ENCODE measurements around the gene LRP8.

Gene LRP8

DNA sequence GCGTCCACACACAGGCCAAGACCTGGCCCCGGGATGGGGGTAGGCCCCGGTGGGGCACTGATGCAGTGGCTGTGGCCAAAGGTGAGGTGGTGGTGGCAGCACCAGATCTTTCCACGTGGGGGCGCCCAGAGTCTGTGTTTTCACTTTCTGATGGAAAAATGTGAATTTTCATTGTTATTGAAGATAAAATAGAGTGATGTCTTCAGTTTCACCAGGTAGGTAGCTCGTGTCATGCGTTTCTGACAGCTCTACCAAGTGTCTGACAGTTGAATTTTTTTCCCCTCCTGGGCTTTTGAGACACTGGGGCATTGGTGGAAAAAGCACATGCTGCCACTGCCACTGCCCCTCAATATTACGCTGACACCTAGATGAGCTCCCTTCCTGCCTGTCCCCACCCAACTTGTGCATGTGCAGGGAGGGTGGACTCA is 49.6 kb downstream of the LRP8 start:
- no peak for DNase-seq (ENCODE audit: low read depth, low spot score)
- H3K4me3 ChIP-seq (ENCODE audit: low read length), result no peak overlapping the region

DNA sequence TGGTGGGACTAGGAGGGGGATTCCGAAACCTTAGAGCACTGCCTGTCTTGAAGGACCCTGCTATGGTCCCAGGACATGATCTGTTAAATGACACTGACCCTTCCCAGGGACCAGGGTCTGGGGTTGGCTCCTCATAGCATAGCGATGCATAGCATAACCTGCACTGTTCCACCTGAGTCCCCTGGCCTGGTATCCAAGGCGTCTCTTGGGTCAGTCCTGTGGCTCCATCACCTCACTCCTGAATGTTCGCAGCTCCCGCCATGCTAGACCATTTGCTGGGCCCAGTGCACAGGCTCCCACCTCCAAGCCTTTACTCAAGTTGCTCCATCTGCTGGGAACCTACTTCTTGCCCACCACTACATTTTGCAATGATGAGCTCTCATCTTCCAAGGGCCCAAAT is 50.5 kb downstream of the LRP8 start:
- DNase-seq (ENCODE audit: low read depth, low spot score), result no peak
- no peak overlapping the region for H3K4me3 ChIP-seq (ENCODE audit: low read length)

DNA sequence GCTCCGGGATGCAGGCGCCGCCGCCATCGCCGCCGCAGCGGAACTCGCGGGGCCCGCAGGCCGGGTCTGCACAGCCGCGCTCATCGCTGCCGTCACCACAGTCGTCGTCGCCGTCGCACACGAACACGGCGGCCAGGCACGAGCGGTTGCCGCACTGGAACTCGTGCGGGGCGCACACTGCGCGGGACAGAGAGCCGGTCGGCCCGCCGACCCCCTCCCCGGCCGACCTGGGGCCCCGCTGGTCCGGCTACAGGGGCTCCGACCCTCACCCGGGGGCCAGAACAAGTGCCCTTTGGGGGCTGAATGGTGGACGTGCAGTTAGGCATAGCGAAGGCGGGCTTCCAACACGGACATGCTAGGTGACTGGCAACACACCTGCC is 51.0 kb downstream of the LRP8 start:
- H3K4me3 ChIP-seq (ENCODE audit: low read length), result no peak overlapping the region
- no peak for DNase-seq (ENCODE audit: low read depth, low spot score)

DNA sequence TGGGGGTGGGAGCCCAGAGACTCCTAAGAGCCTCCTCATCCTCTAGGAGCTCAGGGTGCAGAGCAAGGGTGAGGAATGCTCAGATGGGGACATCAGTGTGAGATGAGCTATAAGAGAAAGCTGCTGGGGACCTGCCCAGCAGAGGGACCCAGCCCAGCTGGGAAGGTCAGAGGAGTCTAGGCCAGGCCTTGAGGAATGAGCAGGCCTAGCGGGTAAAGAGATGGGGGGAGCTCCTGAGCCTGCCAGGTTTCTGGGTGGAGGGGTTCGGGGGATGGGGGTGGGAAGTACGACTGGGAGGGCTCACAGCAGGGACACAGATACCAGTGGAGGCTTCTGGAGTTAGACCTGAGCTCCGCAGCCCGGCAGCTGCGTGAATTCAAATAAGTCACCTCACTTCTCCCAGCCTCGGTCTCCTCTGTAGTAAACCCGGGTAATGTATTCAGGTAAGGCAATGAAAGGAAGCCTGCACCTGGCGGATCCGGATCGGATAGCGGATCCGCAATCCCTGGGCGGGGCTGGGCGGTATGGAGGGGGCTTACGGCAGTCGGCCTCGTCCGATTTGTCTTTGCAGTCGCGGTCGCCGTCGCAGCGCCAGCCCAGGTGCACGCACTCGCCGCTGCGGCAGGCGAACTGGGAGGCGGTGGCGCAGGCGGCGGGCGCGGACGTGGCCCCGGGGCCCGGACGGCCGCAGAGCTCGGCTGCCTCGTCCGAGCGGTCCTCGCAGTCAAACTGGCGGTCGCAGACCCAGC is 51.5 kb downstream of the LRP8 start:
- H3K4me3 ChIP-seq (ENCODE audit: low read length), result no peak overlapping the region
- DNase-seq (ENCODE audit: low read depth, low spot score), result no peak

DNA sequence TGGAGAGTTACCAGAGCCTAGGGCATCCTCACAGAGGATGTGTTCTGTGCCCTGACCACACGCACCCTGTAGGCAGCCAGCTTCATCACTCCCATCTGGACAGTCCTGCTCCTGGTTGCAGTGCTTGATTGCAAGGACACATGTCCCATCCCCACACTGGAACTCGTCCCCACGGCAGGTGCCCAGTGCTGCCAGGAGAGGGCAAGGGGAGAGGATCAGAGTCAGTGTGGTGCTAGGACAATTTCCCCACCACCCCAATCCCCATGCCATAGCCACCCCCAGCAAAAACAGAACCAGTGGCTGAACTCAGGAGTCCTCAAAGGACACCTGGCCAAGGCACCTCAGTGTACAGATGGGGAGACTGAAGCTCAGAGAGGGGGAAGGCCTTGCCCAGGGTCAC is 52.3 kb downstream of the LRP8 start:
- no peak for DNase-seq (ENCODE audit: low read depth, low spot score)
- no peak overlapping the region for H3K4me3 ChIP-seq (ENCODE audit: low read length)

DNA sequence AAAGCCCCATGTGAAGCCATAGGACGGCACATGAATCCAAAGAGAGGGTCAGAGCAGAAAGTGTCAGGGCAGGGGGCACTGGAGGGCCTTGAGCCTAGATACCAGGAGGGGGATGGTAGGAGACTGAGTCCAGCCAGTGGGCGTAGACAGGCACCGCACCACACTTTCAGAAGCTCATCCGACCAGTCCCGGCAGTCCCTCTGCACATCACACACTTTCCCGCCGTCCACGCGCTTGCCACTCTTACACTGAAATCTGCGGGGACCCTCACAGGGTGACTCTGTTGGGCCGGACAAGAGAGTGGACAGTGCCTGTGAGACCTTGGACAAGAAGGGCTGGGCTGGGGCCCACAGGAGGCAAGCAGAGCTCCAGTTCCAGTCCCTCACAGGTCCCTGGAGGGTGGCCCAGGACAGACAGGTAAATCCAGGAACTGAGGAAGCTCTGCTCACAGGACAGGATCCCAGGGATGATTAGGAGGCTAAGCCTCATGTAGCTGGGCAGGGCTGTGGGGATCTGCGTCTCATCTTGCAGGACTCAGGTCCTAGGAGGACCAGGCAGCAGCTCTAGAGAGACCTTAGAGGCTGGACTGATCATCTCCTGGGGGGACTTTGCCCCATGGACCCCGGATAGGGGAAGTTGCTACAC is 53.2 kb downstream of the LRP8 start:
- DNase-seq (ENCODE audit: low read depth, low spot score), result no peak
- no peak overlapping the region for H3K4me3 ChIP-seq (ENCODE audit: low read length)

DNA sequence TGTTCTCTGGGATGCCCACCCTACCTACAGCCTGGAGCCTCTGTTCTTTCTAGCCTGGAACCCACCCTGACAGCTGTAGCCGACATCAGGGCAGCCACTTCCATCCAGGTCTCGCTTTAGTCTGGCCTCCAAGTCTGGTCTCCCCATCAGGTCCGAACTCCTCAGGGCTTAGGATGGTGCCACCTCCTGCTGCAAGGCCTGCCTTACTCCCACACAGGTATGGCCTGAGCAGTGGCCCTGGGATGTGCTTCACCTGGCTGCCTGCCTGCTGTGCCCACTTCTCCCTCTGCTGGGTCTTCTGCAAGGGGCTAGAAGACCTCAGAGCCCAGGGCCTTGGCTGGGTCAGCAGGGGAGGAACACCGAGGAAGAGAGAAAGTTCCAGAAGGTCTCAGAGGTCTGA is 53.8 kb downstream of the LRP8 start:
- DNase-seq (ENCODE audit: low read depth, low spot score), result no peak
- no peak overlapping the region for H3K4me3 ChIP-seq (ENCODE audit: low read length)

DNA sequence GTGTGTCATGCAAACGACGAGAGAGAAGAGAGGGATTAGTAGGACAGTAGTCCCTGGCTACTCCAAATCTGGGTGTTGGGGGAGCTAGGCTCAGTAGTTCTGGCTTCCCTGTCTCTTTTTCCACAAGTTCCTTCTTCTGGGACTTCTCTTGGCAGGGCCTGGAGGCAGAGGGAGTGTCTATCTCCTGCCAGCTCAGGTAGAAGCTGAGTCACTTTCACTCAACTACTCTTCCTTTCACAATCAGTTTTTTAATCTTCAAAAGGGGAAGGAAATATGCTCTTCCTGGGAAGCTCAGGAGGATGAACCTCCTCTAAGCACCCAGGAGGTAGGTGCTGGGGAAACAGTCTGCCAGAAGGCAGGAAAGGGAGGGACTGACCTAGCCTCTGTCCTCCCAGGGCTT is 54.3 kb downstream of the LRP8 start:
- no peak for DNase-seq (ENCODE audit: low read depth, low spot score)
- no peak overlapping the region for H3K4me3 ChIP-seq (ENCODE audit: low read length)

DNA sequence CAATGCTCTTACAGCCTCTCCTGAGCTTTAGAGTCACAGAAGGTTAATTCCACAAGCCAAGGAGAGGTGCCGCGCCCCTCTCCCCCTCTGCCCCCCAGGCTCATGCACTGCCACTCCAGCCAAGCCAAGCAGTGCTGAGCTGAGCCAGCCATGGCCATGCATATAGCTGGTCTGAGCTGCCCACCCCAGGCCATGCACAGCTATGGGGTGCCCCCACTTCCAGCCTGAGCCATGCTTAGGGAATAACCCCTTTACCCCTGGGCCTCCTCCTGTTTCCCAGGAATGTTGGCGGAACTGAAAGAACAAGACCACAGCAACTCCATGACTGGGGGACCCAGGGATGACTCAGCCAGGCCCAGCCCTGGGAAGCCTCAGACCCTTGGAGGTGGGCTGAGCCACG is 55.5 kb downstream of the LRP8 start:
- no peak overlapping the region for H3K4me3 ChIP-seq (ENCODE audit: low read length)
- DNase-seq (ENCODE audit: low read depth, low spot score), result no peak

DNA sequence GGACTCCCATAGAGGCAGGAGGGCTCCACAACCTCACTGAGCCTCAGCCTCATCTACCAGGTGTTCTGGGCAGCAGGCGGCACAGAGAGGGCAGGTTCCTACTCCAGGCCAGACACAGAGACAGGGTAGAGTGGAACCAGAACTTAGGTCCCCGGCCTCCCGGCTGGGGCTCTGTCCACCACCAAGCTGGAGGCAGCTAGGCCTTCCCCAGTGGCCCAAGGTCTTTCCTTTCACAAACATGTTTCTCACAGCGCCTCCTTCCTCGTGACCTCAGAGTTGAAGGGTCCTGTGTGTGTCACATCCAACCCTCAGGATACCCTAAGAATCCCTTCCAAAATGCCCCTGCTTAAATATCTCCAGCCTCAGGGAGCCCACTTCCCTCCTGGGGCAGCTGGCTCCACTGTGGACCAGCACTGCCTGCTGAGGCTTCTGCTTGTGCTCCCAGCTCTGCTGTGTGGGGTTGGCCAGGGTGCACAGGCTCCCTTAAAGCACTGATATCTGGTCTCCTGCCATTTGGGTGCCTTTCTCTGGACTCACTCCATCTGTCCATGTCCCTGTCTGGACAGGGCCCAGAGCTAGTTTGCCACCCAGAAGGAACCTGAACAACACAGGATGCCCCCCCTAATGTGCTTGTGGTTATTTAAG is 56.3 kb downstream of the LRP8 start:
- no peak overlapping the region for H3K4me3 ChIP-seq (ENCODE audit: low read length)
- no peak for DNase-seq (ENCODE audit: low read depth, low spot score)

DNA sequence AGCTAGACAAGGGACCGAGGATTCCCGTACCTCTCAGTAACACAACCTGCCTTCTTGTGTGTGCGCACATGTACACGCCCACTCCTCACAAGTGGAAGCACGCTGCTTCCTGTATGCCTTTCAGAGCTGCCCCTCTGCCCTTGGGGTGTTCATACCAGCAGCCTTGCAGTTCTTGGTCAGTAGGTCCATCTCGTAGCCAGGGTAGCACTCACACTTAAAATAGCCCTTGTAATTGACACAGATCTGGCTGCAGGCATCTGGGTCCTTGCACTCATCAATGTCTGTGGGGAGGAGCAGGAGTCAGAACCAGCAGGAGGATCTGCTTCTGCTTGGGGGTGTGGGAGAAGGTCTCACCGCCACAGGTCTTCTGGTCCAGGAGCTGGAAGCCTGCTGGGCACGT is 57.0 kb downstream of the LRP8 start:
- H3K4me3 ChIP-seq (ENCODE audit: low read length), result no peak overlapping the region
- DNase-seq (ENCODE audit: low read depth, low spot score), result no peak

DNA sequence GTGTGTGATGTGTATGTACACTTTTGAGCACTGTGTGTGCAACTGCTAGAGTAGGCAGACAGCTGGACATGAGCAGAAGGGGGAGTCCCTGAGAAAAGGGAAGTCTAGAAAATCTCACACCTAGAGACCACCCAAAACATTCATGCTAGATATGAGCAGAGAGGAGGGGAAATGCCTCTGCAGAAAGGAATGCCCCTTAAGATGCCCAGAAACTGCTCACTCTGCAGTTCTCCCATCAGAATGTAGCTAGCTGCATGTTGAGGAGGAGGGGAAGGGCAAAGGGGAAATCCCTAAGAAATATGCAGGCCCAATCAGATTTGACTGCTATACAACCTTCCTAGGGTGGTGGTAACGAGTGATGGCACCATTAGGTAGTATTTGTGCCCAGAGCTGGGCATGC is 57.8 kb downstream of the LRP8 start:
- DNase-seq (ENCODE audit: low read depth, low spot score), result no peak
- no peak overlapping the region for H3K4me3 ChIP-seq (ENCODE audit: low read length)

DNA sequence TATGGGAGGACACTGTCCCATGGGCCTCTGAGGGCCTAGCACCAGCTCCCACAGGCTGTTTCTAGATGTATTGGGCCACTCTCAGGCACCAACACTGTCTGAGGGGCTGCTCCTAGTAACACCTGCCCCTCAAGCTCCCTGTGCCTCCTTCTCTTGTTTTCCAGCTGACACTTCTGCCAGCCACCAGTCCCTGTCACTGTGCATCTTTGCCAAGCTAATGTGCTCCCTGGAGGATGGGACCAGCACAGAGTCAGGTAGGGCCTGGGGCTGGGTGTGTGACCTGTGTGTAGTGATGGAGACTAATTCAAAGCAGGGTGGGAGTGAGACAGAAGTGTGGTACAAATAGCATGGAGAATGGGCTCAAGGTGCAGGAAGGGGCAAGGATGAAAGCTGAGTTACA is 60.1 kb downstream of the LRP8 start:
- no peak for DNase-seq (ENCODE audit: low read depth, low spot score)
- H3K4me3 ChIP-seq (ENCODE audit: low read length), result no peak overlapping the region

DNA sequence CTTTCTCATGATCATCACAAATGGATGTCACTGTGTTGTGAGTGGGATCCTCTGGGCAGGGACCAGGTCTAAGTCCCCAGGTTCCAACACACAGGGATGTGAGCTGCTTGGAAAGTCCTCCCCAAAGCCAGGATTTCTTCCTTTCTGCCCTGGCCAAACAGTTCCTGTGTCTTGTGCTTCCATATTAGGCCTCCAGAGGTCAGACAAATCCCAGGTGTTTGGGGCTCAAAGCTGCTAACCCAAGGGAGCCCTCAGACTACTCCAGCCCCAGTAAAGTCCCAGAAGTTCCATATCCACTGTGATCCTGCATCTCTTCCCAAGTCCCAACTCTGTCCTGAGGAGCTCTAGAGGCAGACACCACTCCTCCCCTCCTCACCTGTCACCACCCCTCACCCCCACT is 61.8 kb downstream of the LRP8 start:
- H3K4me3 ChIP-seq (ENCODE audit: low read length), result no peak overlapping the region
- DNase-seq (ENCODE audit: low read depth, low spot score), result no peak

DNA sequence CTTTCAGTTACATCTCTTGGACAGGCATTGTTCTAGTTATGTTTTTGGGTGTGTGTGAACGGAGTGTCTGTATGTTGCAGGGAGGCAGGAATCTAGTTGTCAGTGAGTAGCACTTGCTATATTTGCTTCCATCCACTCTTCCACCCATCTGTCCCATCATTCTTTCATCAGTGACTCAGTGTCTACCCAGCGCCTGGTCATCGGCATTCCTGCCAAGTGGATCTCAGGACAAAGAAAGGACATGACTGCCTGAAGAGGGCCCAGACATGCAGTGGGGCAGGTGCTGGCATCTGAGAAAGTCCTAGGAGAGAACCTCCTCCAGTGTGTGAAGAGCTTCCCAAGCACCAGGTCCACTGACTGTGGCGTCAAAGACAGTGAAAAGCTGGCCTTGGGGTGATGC is 62.3 kb downstream of the LRP8 start:
- no peak for DNase-seq (ENCODE audit: low read depth, low spot score)
- no peak overlapping the region for H3K4me3 ChIP-seq (ENCODE audit: low read length)

DNA sequence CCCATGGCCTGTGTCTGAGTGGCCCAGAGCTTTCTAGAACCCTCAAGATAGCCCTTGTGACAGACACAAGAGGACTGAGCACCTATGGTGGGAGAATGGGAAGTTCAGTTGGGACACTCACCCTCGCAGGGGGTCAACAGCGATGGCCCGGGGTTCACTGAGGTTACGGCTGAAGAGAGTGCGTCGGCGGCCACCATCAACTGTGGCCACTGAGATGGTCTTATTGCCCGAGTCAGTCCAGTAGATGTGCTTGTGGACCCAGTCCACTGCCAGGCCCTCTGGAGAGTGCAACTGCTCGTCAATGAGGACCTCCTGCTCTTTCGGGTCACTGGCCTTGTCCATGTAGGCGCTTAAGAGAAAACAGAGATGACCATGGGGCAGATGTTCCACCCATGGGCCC is 63.8 kb downstream of the LRP8 start:
- no peak overlapping the region for H3K4me3 ChIP-seq (ENCODE audit: low read length)
- DNase-seq (ENCODE audit: low read depth, low spot score), result no peak

DNA sequence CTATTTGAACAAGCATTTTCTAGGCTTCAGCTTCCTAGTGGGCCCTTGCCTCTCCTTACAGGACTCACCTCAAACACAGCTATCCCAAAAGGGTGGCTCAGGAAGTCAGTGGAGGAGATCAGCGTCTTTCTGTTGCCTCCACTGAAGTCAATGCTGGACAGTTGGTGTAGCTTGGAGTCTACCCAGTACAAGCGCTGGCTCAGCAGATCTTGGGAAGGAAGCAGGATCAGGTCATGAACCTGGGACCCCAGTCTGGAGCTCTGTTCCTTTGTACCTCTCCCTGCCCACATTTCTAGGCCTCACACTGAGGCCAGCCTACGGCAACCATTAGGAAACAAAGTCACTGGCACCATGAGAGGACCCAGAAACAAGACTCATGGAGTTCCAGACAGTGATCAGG is 65.9 kb downstream of the LRP8 start:
- no peak for DNase-seq (ENCODE audit: low read depth, low spot score)
- no peak overlapping the region for H3K4me3 ChIP-seq (ENCODE audit: low read length)

DNA sequence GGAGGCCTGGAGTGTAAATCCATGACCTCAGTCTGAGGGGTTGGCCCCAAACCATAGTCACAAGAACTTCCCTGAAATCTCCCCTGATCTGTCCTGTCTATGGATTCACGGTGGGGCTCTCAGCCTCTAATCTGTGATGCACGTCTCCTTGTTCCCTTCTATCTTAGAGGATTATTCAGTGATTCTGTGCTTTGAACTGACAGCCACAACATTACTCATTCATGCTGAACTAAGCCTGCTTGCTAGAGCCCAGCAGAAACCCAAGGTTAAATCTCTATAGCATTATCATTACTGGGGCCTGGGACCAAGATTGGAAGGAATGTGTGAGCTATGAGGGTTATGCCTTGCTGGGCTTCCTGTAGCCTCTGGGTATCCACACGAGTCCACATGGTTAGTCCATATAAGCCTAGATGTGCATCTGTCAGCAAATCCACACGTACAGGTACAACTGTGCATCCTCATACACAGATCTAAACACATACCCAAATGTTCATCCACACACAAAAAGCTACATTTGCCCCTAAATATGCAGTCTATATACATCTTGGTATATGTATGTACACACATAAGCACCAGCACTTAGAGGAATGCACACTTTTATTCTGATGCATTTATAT is 67.1 kb downstream of the LRP8 start:
- no peak for DNase-seq (ENCODE audit: low read depth, low spot score)
- no peak overlapping the region for H3K4me3 ChIP-seq (ENCODE audit: low read length)

DNA sequence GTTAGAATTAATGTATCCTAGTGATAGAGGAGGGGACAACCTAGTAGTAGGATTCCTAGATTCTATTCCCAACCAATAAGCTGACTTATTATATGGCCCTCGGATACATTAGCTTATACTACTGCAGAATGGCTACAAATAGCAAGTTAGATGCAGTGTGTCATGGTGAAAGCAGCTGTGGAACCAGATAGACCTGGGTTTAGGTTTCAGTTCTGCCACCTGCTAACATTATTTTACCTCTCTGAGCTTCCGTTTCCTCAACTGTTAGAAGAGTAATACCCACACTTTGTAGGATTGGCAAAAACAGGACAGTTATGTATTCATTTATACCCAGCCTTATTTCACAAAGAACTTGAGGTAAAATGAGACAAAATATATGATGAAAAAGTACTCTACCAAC is 67.9 kb downstream of the LRP8 start:
- DNase-seq (ENCODE audit: low read depth, low spot score), result no peak
- H3K4me3 ChIP-seq (ENCODE audit: low read length), result no peak overlapping the region

DNA sequence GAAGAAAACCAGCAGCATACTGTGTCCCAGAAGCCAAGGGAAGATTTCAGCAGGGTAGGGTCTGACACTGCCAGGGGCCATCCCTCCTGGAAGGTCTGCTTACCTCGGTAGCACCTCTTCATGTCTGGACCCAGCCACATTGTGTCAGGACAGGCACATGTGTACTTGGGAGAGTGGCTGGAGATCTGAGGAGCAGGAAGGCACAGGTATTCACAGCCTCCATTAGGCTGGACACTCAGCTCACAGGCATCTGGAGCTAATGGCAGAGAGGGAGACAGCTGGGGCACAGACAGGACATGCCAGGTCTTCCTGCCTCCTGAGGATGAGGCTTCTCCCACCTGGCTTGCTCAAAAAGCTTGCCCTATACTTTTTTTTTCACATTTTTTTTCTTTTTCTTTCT is 69.7 kb downstream of the LRP8 start:
- DNase-seq (ENCODE audit: low read depth, low spot score), result no peak
- H3K4me3 ChIP-seq (ENCODE audit: low read length), result no peak overlapping the region
